Neural cell (in vitro differentiated cells): ENCODE data around the gene ITGAX. TPM values are rescaled to one million over a fixed set of nuclear protein-coding genes. Genes with fewer than 3 reads are reported as not detected.

Experiments used
- H2AFZ ChIP-seq: fragments of 200-600, 300-800 bp; sonication (generic), shearing (Covaris generic); 2 replicates; pipeline ENCODE4 v1.6.0; 2014; ENCODE audit warnings: low read depth, mild to moderate bottlenecking, antibody characterized with exemption, low read length, moderate library complexity
- H3F3A ChIP-seq: fragments of 200-600 bp; shearing (Covaris generic); 2 replicates; pipeline ENCODE4 v1.6.1; 2016; ENCODE audit warnings: mild to moderate bottlenecking, moderate library complexity, mixed read lengths, antibody characterized with exemption, low read length; ENCODE audit not compliant: insufficient read depth, poor library complexity, severe bottlenecking
- H3K27ac ChIP-seq: fragments of 200-600, 300-800 bp; sonication (generic), shearing (Covaris generic); 2 replicates; pipeline ENCODE4 v1.5.1; 2014; ENCODE audit warnings: mild to moderate bottlenecking, low read length, moderate library complexity
- H3K27me3 ChIP-seq: fragments of 300-800, 200-600 bp; sonication (generic), shearing (Covaris generic); 2 replicates; pipeline ENCODE4 v1.6.0; 2014; ENCODE audit warnings: mild to moderate bottlenecking, low read depth, low read length, moderate library complexity; ENCODE audit not compliant: insufficient read depth
- H3K36me3 ChIP-seq: fragments of 300-800, 200-600 bp; sonication (generic), shearing (Covaris generic); 2 replicates; pipeline ENCODE4 v1.5.1; 2014; ENCODE audit warnings: mild to moderate bottlenecking, antibody characterized with exemption, low read length, moderate library complexity; ENCODE audit not compliant: insufficient read depth
- H3K4me2 ChIP-seq: fragments of 300-800, 200-600 bp; sonication (generic), shearing (Covaris generic); 2 replicates; pipeline ENCODE4 v1.6.0; 2014; ENCODE audit warnings: mild to moderate bottlenecking, low read length
- H3K4me3 ChIP-seq: fragments of 300-800, 200-600 bp; sonication (generic), shearing (Covaris generic); 2 replicates; pipeline ENCODE4 v1.5.1; 2014; ENCODE audit warnings: mild to moderate bottlenecking, low read length, moderate library complexity
- H3K79me2 ChIP-seq: fragments of 200-600 bp; shearing (Covaris generic); replicated peaks from 2 replicates; pipeline ENCODE4 v1.6.0; 2014; ENCODE audit warnings: mild to moderate bottlenecking, low read length, moderate library complexity; ENCODE audit not compliant: insufficient read depth
- H3K9ac ChIP-seq: fragments of 300-800, 200-600 bp; sonication (generic), shearing (Covaris generic); 2 replicates; pipeline ENCODE4 v1.6.1; 2016; ENCODE audit warnings: mild to moderate bottlenecking, low read length, mixed read lengths
- H3K9me2 ChIP-seq: fragments of 200-600 bp; shearing (Covaris generic); 2 replicates; pipeline ENCODE4 v1.6.1; 2016; ENCODE audit warnings: mild to moderate bottlenecking, low read length, mixed read lengths; ENCODE audit not compliant: insufficient read depth
- H3K9me3 ChIP-seq: fragments of 200-600, 300-800 bp; sonication (generic), shearing (Covaris generic); 2 replicates; pipeline ENCODE4 v1.6.1; 2016; ENCODE audit warnings: mild to moderate bottlenecking, mixed run types, low read length, moderate library complexity, mixed read lengths
- H4K20me1 ChIP-seq: fragments of 200-600 bp; shearing (Covaris generic); 2 replicates; pipeline ENCODE4 v1.6.1; 2016; ENCODE audit warnings: mild to moderate bottlenecking, mixed run types; ENCODE audit not compliant: insufficient read depth
- CTCF ChIP-seq: fragments of 450-650 bp; IDR thresholded peaks from 2 replicates; pipeline ENCODE4 v1.5.1; 2014; ENCODE audit warnings: antibody characterized with exemption, mild to moderate bottlenecking, moderate library complexity; ENCODE audit not compliant: poor library complexity, severe bottlenecking
- EP300 ChIP-seq: fragments of 450-650 bp; conservative IDR thresholded peaks from 2 replicates; pipeline ENCODE4 v1.6.1; 2014; ENCODE audit warnings: antibody characterized with exemption, mild to moderate bottlenecking, moderate library complexity; ENCODE audit not compliant: poor library complexity, severe bottlenecking
- EZH2 ChIP-seq: fragments of 200-600, 300-800 bp; shearing (Covaris generic), sonication (generic); IDR thresholded peaks from 2 replicates; pipeline ENCODE4 v1.6.1; 2014; ENCODE audit warnings: antibody characterized with exemption, low read length, borderline replicate concordance, mild to moderate bottlenecking; ENCODE audit not compliant: insufficient read depth, poor library complexity, severe bottlenecking
- MXI1 ChIP-seq: fragments of 450-650 bp; conservative IDR thresholded peaks from 2 replicates; pipeline ENCODE4 v1.6.1; 2014; ENCODE audit warnings: antibody characterized with exemption, mild to moderate bottlenecking; ENCODE audit not compliant: poor library complexity, severe bottlenecking
- POLR2AphosphoS5 ChIP-seq: IDR thresholded peaks from 2 replicates; pipeline ENCODE4 v1.6.1; 2012
- RAD21 ChIP-seq: fragments of 450-650 bp; conservative IDR thresholded peaks from 2 replicates; pipeline ENCODE4 v1.6.1; 2014; ENCODE audit warnings: antibody characterized with exemption, mild to moderate bottlenecking, moderate library complexity
- REST ChIP-seq: IDR thresholded peaks from 2 replicates; pipeline ENCODE4 v1.6.1; 2012; ENCODE audit warnings: borderline replicate concordance
- SMC3 ChIP-seq: fragments of 450-650 bp; conservative IDR thresholded peaks from 2 replicates; pipeline ENCODE4 v1.6.1; 2014; ENCODE audit warnings: antibody characterized with exemption, mild to moderate bottlenecking, moderate library complexity; ENCODE audit not compliant: poor library complexity
- TAF1 ChIP-seq: IDR thresholded peaks from 2 replicates; pipeline ENCODE4 v1.6.1; 2012; ENCODE audit warnings: low read depth
- polyA plus RNA-seq: library from polyadenylated mRNA; depleted of rRNA; stranded (reverse); fragments of >200 nt; gene quantifications from 2 replicates; pipeline ENCODE4 v1.2.3, GENCODE V29; 2014

The ITGAX gene
- polyA plus RNA-seq, 1 donor from 2014 or later, result not detected

- Histone ChIP-seq H3K36me3 (no peaks in the 10 kb centered on the region), H3K9me2 (no peaks in the 10 kb centered on the region), H3K4me3 (no peak overlapping the region), H3K9ac (no peak overlapping the region), H3K27me3 (no peaks in the 10 kb centered on the region), H4K20me1 (no peaks in the 10 kb centered on the region), H3K9me3 (no peaks in the 10 kb centered on the region), H3K27ac (no peak overlapping the region), H2AFZ (no peak overlapping the region), H3F3A (no peaks in the 10 kb centered on the region), H3K4me2 (no peak overlapping the region), H3K79me2 (no peaks in the 10 kb centered on the region)
- TF ChIP-seq TAF1, result no peak
- TF ChIP-seq SMC3, result no peak
- no peak for TF ChIP-seq CTCF
- no peak for TF ChIP-seq REST
- no peak for TF ChIP-seq RAD21
- TF ChIP-seq POLR2AphosphoS5, result no peak
- no peak for TF ChIP-seq EZH2
- TF ChIP-seq MXI1, result no peak
- TF ChIP-seq EP300, result no peak
Observed at GRCh38 chr16:31360251-31360650, 5.3 kb downstream of the ITGAX start.

GRCh38 chr16:31361201-31362110 lies 6.5 kb downstream of the ITGAX start:
- no peaks in the 10 kb centered on the region for H4K20me1 ChIP-seq
- H3K9me3 ChIP-seq, result no peaks in the 10 kb centered on the region
- no peak overlapping the region for H2AFZ ChIP-seq
- H3K4me3 ChIP-seq, result no peak overlapping the region
- no peak overlapping the region for H3K4me2 ChIP-seq
- H3F3A ChIP-seq, result no peaks in the 10 kb centered on the region
- TF ChIP-seq RAD21 (no peak), TAF1 (no peak), REST (no peak), EP300 (no peak), SMC3 (no peak), EZH2 (no peak), CTCF (no peak)
- H3K9me2 ChIP-seq, result no peaks in the 10 kb centered on the region
- H3K27me3 ChIP-seq, result no peaks in the 10 kb centered on the region
- no peaks in the 10 kb centered on the region for H3K79me2 ChIP-seq
- H3K27ac ChIP-seq, result no peak overlapping the region
- H3K36me3 ChIP-seq, result no peaks in the 10 kb centered on the region
- H3K9ac ChIP-seq, result no peak overlapping the region
